MCF 10A (cell line): Measurements from ENCODE around the gene PTGES2. TPM values are rescaled to one million over a fixed set of nuclear protein-coding genes. Genes with fewer than 3 reads are reported as not detected.

ENCODE experiments used
- BruUV-seq: library from RNA; stranded (reverse); fragments of 400-500 nt; replicated peaks from 2 replicates; lab custom pipeline; 2021; lab: Mats Ljungman, UMichigan
- CTCF ChIA-PET: fragments of 300-600 bp; sonication (Branson Sonifier 250); formaldehyde crosslinking; extraction: SDS; loops from one replicate; lab custom pipeline; 2021; ENCODE audit warnings: antibody characterized with exemption, inconsistent platforms; lab: Yijun Ruan, JAX
- POLR2A ChIA-PET: fragments of 300-600, 350-650 bp; sonication (Branson Sonifier 250); formaldehyde crosslinking; extraction: SDS; loops from one replicate; lab custom pipeline; 2020; ENCODE audit warnings: antibody characterized with exemption, inconsistent platforms; lab: Yijun Ruan, JAX
- DNase-seq: peaks from one replicate; pipeline ENCODE4 v3.0.0-alpha.2; 2018; ENCODE audit not compliant: unreplicated experiment
- H3K27ac Mint-ChIP-seq: one replicate; pipeline ENCODE4 v1.8.0; 2022; ENCODE audit warnings: mild to moderate bottlenecking, low read depth, mixed read lengths; ENCODE audit not compliant: unreplicated experiment
- H3K27me3 Mint-ChIP-seq: one replicate; pipeline ENCODE4 v1.8.0; 2022; ENCODE audit warnings: mixed read lengths; ENCODE audit not compliant: insufficient read depth, unreplicated experiment
- H3K36me3 Mint-ChIP-seq: one replicate; pipeline ENCODE4 v1.8.0; 2022; ENCODE audit warnings: mild to moderate bottlenecking, moderate library complexity, mixed read lengths; ENCODE audit not compliant: insufficient read depth, unreplicated experiment
- H3K4me1 Mint-ChIP-seq: one replicate; pipeline ENCODE4 v1.8.0; 2022; ENCODE audit warnings: mixed read lengths; ENCODE audit not compliant: insufficient read depth, unreplicated experiment
- H3K4me3 Mint-ChIP-seq: one replicate; pipeline ENCODE4 v1.8.0; 2022; ENCODE audit warnings: mild to moderate bottlenecking, moderate library complexity, mixed read lengths; ENCODE audit not compliant: unreplicated experiment
- H3K9me3 Mint-ChIP-seq: one replicate; pipeline ENCODE4 v1.8.0; 2022; ENCODE audit warnings: mixed read lengths; ENCODE audit not compliant: unreplicated experiment
- intact Hi-C: fragments of 100-400 bp; cut with micrococcal nuclease; formaldehyde crosslinking; loops from 2 replicates; pipeline ENCODE4 v1.14.1; 2022
- total RNA-seq: library from RNA; stranded (reverse); gene quantifications from 2 replicates; pipeline ENCODE4 v1.2.3, GENCODE V29; 2022
- TF ChIP-seq, protein P1 (sequence below): fragments of 200-600 bp; IDR thresholded peaks from one replicate; pipeline ENCODE4 v1.8.0; 2022; ENCODE audit warnings: antibody characterized with exemption, mild to moderate bottlenecking; ENCODE audit not compliant: unreplicated experiment

The PTGES2 gene
- total RNA-seq, 1 experiment from 2014 or later = 130 TPM

DNA sequence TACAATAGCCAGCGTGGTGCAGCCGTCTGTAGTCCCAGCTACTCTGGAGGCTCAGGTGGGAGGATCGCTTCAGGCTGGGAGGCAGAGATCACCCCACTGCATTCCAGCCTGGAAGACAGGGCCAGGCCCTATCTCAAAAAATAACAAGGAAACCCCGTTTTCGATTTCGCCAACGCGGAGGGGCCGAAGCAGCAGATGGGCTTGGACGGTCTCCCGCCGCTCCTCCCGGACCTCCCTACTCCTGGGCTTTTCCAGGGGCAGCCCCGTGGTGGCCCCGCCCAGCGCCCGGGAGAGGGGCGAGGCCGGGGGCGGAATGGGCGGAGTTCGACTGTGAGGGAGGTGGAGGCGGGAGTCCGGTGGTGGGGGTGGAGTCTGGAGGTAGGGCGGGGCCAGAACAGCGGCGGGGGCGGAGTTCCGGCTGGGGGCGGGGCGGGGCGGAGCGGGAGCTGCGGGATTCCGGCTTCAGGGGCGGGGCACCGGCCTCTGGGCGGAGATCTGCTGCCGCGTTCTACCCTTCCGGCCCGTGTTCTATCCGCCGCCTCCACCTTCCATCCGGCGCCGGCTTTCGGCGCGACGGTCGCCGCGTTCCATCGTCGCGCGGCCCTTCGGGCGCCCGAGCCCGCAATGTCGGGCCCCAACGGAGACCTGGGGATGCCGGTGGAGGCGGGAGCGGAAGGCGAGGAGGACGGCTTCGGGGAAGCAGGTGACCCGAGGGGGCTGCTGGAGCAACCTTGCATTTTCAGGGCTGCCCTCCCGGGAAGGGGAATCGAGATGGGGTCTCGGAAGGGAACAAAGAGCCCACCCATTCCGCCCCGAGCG lies 32.5 kb upstream of the PTGES2 start, which contains the start of gene BBLN:
Gene BBLN (plus strand): TSS at position 482 of the 819 bp plus-strand sequence. CDS start 143 bp downstream, at position 625.
- Mint-ChIP-seq H3K9me3 (no peaks in the 10 kb centered on the region), H3K27me3 (no peaks in the 10 kb centered on the region), H3K36me3 (peaks cover 20% of the 10 kb centered on the region), H3K27ac (peak within 1 kb of the TSS; percentile 71), H3K4me1 (peaks cover 18% of the 10 kb centered on the region), H3K4me3 (peak within 1 kb of the TSS; percentile 70)
- TF ChIP-seq, protein P1, sequence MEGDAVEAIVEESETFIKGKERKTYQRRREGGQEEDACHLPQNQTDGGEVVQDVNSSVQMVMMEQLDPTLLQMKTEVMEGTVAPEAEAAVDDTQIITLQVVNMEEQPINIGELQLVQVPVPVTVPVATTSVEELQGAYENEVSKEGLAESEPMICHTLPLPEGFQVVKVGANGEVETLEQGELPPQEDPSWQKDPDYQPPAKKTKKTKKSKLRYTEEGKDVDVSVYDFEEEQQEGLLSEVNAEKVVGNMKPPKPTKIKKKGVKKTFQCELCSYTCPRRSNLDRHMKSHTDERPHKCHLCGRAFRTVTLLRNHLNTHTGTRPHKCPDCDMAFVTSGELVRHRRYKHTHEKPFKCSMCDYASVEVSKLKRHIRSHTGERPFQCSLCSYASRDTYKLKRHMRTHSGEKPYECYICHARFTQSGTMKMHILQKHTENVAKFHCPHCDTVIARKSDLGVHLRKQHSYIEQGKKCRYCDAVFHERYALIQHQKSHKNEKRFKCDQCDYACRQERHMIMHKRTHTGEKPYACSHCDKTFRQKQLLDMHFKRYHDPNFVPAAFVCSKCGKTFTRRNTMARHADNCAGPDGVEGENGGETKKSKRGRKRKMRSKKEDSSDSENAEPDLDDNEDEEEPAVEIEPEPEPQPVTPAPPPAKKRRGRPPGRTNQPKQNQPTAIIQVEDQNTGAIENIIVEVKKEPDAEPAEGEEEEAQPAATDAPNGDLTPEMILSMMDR = no peak
- no TSS peak for BruUV-seq
- peak; percentile 94 for DNase-seq
- POLR2A ChIA-PET = interaction anchor here (0.6 to 2.4 kb wide), 15 partner anchors 9 to 552 kb away, joined by 3 to 11 read pairs (median 4); partner anchors contain the start of genes CIZ1 and PTGES2
- intact Hi-C loops = no loop called here
- CTCF ChIA-PET = interaction anchor here (0.6 to 0.9 kb wide), 3 partner anchors 17 to 222 kb away, joined by 3 read pairs; no protein-coding TSS in a partner anchor

DNA sequence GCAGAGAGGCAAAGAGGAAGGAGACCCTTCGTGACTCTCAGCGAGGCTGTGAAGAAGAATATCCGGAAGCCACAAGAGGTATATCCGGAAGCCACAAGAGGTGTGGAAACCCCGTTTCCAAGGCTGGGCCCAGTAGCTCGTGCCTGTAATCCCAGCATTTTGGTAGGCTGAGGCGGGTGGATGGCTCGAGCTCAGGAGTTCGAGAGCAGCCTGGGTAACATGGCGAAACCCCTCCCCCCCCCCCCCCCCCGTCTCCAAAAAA lies 31.9 kb upstream of the PTGES2 start:
- ChIA-PET CTCF (interaction anchor here (0.6 to 0.9 kb wide), 4 partner anchors 10 to 223 kb away, joined by 3 read pairs; no protein-coding TSS in a partner anchor), POLR2A (interaction anchor here (0.6 to 2.4 kb wide), 12 partner anchors 8 to 552 kb away, joined by 3 to 11 read pairs (median 4); partner anchors contain the start of gene CIZ1)
- Mint-ChIP-seq H3K27ac (peak overlapping the region; percentile 71), H3K9me3 (no peaks in the 10 kb centered on the region), H3K4me3 (peak overlapping the region; percentile 70), H3K36me3 (peaks cover 15% of the 10 kb centered on the region), H3K4me1 (peaks cover 18% of the 10 kb centered on the region), H3K27me3 (no peaks in the 10 kb centered on the region)
- intact Hi-C loops = no loop called here
- TF ChIP-seq, protein P1 = no peak
- no peak for DNase-seq
- TSS peak; percentile 70 for BruUV-seq

GRCh38 chr9:128155736-128156500 lies 28.4 kb upstream of the PTGES2 start:
- ChIA-PET CTCF (interaction anchor here (0.5 to 0.6 kb wide), 4 partner anchors 13 to 725 kb away, joined by 3 to 4 read pairs (median 4); partner anchors contain the start of gene CIZ1), POLR2A (no interaction called here)
- H3K9me3 Mint-ChIP-seq = no peaks in the 10 kb centered on the region
- no peak for DNase-seq
- no peak overlapping the region for H3K27ac Mint-ChIP-seq
- no peaks in the 10 kb centered on the region for H3K27me3 Mint-ChIP-seq
- H3K4me3 Mint-ChIP-seq = no peak overlapping the region
- TF ChIP-seq, protein P1 = no peak
- no peaks in the 10 kb centered on the region for H3K36me3 Mint-ChIP-seq
- H3K4me1 Mint-ChIP-seq = peaks cover 9% of the 10 kb centered on the region
- BruUV-seq = no TSS peak
- intact Hi-C loops = no loop called here
